ENCODE measurements around the gene MAP2K6.

MAP2K6 gene

DNA sequence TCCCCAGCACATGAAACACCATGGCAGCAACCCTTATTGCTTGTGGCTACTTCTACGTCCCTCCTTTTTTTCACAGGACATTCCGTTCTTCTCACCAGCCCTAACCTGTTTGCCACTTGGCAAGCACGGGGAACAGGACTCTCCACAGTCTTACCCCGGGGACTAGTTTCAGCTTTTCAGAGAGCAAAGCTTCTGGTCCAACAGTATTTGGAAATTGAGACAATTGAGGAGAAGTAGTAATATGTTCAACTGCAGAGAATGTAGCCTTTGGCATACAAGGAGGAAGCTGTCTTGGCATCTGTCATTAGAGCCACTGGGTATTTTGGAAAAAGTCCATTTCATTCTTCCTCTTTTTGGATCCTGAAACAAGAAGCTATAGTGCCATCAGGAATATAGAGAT lies 65.7 kb downstream of the MAP2K6 start:
- no peak for DNase-seq (ENCODE audit: low spot score)
- TF ChIP-seq, protein P1, sequence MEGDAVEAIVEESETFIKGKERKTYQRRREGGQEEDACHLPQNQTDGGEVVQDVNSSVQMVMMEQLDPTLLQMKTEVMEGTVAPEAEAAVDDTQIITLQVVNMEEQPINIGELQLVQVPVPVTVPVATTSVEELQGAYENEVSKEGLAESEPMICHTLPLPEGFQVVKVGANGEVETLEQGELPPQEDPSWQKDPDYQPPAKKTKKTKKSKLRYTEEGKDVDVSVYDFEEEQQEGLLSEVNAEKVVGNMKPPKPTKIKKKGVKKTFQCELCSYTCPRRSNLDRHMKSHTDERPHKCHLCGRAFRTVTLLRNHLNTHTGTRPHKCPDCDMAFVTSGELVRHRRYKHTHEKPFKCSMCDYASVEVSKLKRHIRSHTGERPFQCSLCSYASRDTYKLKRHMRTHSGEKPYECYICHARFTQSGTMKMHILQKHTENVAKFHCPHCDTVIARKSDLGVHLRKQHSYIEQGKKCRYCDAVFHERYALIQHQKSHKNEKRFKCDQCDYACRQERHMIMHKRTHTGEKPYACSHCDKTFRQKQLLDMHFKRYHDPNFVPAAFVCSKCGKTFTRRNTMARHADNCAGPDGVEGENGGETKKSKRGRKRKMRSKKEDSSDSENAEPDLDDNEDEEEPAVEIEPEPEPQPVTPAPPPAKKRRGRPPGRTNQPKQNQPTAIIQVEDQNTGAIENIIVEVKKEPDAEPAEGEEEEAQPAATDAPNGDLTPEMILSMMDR (IDR thresholded peaks at IDR 0.05; ENCODE audit: extremely low read depth, missing control alignments): no peak

- no peak for DNase-seq (ENCODE audit: low spot score)
- TF ChIP-seq, protein P1 (IDR thresholded peaks at IDR 0.05; ENCODE audit: extremely low read depth, missing control alignments): no peak
Observed at GRCh38 chr17:69485251-69485661, 70.8 kb downstream of the MAP2K6 start.

DNA sequence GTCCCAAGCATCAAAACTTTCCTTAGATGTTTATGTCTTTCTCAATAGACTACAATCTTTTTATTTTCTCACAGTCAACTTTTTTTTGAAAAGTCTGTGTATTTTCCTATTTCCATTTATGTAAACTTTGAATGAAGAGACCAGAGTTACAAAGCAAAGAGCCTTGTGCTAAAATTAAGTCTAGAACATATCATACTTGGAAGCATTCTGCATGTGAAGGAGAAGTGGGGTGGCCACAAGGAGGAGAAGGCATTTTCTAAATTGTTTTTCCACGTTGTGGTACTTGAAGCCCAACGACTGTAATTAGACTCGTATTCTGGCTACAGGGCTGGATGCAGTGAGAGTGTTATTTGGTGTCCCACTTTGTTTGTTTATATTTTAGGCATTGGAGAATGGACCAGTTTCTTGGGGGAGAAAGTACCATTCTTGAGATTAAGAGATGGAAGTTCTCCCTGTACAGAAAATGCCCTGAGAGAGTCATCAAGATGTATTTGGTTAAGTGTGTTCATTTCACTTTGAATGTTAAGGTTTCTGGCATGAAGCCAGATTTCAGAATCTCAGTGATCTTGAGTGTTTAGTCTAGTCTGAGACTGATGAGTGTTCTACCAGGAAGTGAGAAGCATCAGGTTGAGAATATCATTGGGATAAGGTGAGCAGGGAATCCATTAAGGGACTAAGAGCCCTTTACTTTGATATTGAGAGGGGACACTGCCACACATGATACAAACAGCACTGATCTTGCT lies 71.6 kb downstream of the MAP2K6 start:
- no peak for DNase-seq (ENCODE audit: low spot score)
- TF ChIP-seq, protein P1 (IDR thresholded peaks at IDR 0.05; ENCODE audit: extremely low read depth, missing control alignments): no peak

GRCh38 chr17:69486779-69487637 lies 72.5 kb downstream of the MAP2K6 start:
- TF ChIP-seq, protein P1 (IDR thresholded peaks at IDR 0.05; ENCODE audit: extremely low read depth, missing control alignments): no peak
- no peak for DNase-seq (ENCODE audit: low spot score)

DNA sequence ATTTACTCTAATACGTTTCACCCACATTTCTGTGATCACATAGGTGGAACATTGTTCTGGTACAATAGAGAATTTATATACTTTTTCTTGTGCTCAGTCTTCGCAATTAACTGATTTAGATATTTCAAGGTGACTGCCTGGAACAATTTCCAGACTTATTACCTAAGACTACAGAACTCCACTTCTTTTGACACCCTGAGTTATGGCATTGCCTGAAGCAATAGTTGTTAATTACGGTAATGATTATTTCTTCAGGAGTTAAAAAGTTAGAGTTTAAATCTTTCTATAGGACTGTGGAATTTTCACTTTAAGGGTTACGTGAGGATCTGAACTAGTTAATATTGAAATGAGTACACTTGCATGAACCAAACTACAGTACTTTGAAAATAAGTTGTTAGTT lies 74.8 kb downstream of the MAP2K6 start:
- DNase-seq (ENCODE audit: low spot score): no peak
- TF ChIP-seq, protein P1 (IDR thresholded peaks at IDR 0.05; ENCODE audit: extremely low read depth, missing control alignments): no peak

DNA sequence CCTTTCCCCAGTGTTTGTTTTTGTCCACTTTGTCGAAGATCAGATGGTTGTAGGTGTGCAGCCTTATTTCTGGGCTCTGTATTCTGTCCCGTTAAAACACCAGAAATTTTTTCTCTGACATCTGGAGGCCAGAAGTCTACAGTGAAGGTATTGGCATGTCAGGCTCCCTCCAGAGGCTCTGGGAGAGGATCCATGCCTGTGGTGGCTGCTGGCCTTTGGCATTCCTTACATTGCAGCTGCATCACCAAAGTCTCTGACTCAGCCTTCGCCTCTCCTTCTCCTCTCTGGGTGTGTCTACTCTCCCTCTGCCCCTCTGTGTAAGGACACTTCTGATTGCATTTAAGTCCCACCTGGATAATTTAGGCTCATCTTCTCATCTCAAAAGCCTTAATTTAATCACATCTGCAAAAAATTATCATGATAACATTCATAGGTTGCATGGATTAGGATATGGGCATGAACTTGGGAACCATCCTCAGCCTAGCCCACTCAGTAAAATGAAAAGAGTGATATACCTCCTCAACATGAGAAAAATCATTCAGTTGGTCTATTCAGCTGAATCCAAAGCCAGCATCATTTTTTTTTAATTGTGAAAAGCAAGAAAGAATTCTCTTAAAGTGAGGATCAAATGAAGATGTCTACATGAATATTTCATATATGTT lies 78.0 kb downstream of the MAP2K6 start:
- DNase-seq (ENCODE audit: low spot score): no peak
- TF ChIP-seq, protein P1 (IDR thresholded peaks at IDR 0.05; ENCODE audit: extremely low read depth, missing control alignments): no peak

- TF ChIP-seq, protein P1 (IDR thresholded peaks at IDR 0.05; ENCODE audit: extremely low read depth, missing control alignments): no peak
- DNase-seq (ENCODE audit: low spot score): no peak
Observed at GRCh38 chr17:69495787-69496186, 81.3 kb downstream of the MAP2K6 start.
